K562 (cell line): ENCODE results near the gene ACP4. TPM values are rescaled to one million over a fixed set of nuclear protein-coding genes. Genes with fewer than 3 reads are reported as not detected.

Source experiments
- CBX5 ChIP-seq: IDR thresholded peaks from 2 replicates; pipeline ENCODE4 v1.6.1; 2014; ENCODE audit warnings: low read depth, borderline replicate concordance
- CBX8 ChIP-seq: fragments of 200-600 bp; sonication (generic); IDR thresholded peaks from 2 replicates; pipeline ENCODE4 v1.6.1; 2012; ENCODE audit warnings: borderline replicate concordance, mixed run types, low read depth, mild to moderate bottlenecking, moderate library complexity, mixed read lengths, low read length, control low read depth, inconsistent platforms; ENCODE audit not compliant: poor library complexity, severe bottlenecking; ENCODE audit errors: extremely low read depth
- KAT7 ChIP-seq: sonication (generic); formaldehyde crosslinking; IDR thresholded peaks from 2 replicates; pipeline ENCODE4 v1.8.0; 2022; ENCODE audit warnings: missing genetic modification reagents, mild to moderate bottlenecking, borderline replicate concordance
- SREBF2 ChIP-seq: sonication (generic); formaldehyde crosslinking; IDR thresholded peaks from 2 replicates; pipeline ENCODE4 v1.4.0; 2020; ENCODE audit warnings: mild to moderate bottlenecking, missing genetic modification reagents
- ZNF274 ChIP-seq: IDR thresholded peaks from 2 replicates; pipeline ENCODE4 v1.6.1; 2011; ENCODE audit warnings: low read depth, mild to moderate bottlenecking, low read length, moderate library complexity, borderline replicate concordance
- ZNF830 ChIP-seq: fragments of 250-450 bp; sonication (Bioruptor Pico); IDR thresholded peaks from 2 replicates; pipeline ENCODE4 v1.5.0; 2021; ENCODE audit warnings: mild to moderate bottlenecking
- polyA plus RNA-seq, 8 experiments: library from polyadenylated mRNA; depleted of rRNA in 4 of 8; stranded (reverse) in 5 of 8; unstranded in 3 of 8; fragments of >200 nt; fragmentation: Nextera tagmentation in 2 of 8; fragmentation: Illumina TruSeq in 1 of 8; extraction: Ambion mirVana in 2 of 8; extraction: Trizol in 1 of 8; gene quantifications; 2 replicates each; pipeline versions ENCODE4 v1.2.1 to v1.2.3, GENCODE V29; 2011 to 2014; ENCODE audit warnings: inconsistent platforms in 1 of 8, missing spikeins in 1 of 8
- total RNA-seq, 7 experiments: library from RNA; depleted of rRNA in 6 of 7; stranded (reverse); fragments of >200 nt in 6 of 7; fragmentation: Illumina TruSeq in 2 of 7; extraction: Trizol in 2 of 7; gene quantifications; 2 replicates each; pipeline versions ENCODE4 v1.2.1 to v1.2.3, GENCODE V29; 2011 to 2021; ENCODE audit warnings: low replicate concordance in 1 of 7
- TF ChIP-seq, protein P1 (sequence below): fragments of 250-450 bp; sonication (Bioruptor Pico); IDR thresholded peaks from 2 replicates; pipeline ENCODE4 v1.5.0; 2021; ENCODE audit warnings: mild to moderate bottlenecking, borderline replicate concordance
- TF ChIP-seq, protein P2 (sequence below), 2 experiments: fragments of 450-650 bp in 1 of 2; sonication (generic) in 1 of 2; formaldehyde crosslinking in 1 of 2; IDR thresholded peaks; 2 replicates each; pipeline versions ENCODE4 v1.7.1 to v1.9.0; 2016 to 2022; ENCODE audit warnings: inconsistent platforms in 1 of 2, mild to moderate bottlenecking in 1 of 2, missing genetic modification reagents in 1 of 2
- TF ChIP-seq, protein P3 (sequence below): IDR thresholded peaks from 2 replicates; pipeline ENCODE4 v1.6.1; 2011; ENCODE audit warnings: borderline replicate concordance, low read depth, mild to moderate bottlenecking, moderate library complexity, low read length; ENCODE audit not compliant: insufficient read depth, poor library complexity, severe bottlenecking
- TF ChIP-seq, protein P4 (sequence below): fragments of 250-450 bp; sonication (Bioruptor Pico); IDR thresholded peaks from 2 replicates; pipeline ENCODE4 v1.8.0; 2022; ENCODE audit warnings: moderate library complexity, mild to moderate bottlenecking, inconsistent platforms

ACP4 gene
- total and polyA plus RNA-seq, 9 of the 15 experiments (the other 6 are each of a cell fraction or from before 2014, with no cell fraction given): not detected

DNA sequence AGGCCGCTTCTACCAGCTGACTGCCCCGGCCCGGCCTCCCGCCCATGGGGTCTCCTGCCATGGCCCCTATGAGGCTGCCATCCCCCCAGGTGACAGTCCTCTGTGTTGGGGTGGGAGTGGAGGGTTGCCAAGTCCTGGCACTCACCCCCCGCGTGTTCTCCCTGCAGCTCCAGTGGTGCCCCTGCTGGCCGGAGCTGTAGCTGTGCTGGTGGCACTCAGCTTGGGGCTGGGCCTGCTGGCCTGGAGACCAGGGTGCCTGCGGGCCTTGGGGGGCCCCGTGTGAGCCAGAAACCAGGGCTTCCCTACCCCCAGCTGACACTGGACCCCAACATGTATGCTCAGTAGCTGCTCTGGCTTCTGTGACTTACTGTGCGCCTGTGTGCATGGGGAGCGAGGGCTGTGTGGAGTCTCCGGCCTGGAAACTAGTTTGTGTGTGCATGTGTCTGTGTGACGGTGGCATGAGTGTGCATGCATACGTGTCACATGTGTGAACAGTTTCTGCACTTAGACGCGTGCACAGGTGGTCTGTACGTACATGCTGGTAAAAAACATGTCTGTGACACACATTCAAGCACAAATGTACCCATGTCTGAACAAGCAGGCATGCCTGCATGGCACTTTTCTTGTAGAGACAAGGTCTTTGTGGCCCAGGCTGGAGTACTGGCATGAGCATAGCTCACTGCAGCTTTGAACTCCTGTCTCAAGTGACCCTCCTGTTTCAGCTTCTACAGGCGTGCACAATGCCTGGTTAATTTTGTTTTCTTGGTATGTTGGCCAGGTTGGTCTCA is 4.9 kb downstream of the ACP4 start (continued):
- TF ChIP-seq ZNF274: no peak
- TF ChIP-seq, protein P1, sequence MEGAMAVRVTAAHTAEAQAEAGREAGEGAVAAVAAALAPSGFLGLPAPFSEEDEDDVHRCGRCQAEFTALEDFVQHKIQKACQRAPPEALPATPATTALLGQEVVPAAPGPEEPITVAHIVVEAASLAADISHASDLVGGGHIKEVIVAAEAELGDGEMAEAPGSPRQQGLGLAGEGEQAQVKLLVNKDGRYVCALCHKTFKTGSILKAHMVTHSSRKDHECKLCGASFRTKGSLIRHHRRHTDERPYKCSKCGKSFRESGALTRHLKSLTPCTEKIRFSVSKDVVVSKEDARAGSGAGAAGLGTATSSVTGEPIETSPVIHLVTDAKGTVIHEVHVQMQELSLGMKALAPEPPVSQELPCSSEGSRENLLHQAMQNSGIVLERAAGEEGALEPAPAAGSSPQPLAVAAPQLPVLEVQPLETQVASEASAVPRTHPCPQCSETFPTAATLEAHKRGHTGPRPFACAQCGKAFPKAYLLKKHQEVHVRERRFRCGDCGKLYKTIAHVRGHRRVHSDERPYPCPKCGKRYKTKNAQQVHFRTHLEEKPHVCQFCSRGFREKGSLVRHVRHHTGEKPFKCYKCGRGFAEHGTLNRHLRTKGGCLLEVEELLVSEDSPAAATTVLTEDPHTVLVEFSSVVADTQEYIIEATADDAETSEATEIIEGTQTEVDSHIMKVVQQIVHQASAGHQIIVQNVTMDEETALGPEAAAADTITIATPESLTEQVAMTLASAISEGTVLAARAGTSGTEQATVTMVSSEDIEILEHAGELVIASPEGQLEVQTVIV: no peak
- 0 out of 2 replicates have a peak, but pooled peaks have one; percentile 20 for TF ChIP-seq KAT7 (CRISPR knock-in tag)
- TF ChIP-seq, protein P2, sequence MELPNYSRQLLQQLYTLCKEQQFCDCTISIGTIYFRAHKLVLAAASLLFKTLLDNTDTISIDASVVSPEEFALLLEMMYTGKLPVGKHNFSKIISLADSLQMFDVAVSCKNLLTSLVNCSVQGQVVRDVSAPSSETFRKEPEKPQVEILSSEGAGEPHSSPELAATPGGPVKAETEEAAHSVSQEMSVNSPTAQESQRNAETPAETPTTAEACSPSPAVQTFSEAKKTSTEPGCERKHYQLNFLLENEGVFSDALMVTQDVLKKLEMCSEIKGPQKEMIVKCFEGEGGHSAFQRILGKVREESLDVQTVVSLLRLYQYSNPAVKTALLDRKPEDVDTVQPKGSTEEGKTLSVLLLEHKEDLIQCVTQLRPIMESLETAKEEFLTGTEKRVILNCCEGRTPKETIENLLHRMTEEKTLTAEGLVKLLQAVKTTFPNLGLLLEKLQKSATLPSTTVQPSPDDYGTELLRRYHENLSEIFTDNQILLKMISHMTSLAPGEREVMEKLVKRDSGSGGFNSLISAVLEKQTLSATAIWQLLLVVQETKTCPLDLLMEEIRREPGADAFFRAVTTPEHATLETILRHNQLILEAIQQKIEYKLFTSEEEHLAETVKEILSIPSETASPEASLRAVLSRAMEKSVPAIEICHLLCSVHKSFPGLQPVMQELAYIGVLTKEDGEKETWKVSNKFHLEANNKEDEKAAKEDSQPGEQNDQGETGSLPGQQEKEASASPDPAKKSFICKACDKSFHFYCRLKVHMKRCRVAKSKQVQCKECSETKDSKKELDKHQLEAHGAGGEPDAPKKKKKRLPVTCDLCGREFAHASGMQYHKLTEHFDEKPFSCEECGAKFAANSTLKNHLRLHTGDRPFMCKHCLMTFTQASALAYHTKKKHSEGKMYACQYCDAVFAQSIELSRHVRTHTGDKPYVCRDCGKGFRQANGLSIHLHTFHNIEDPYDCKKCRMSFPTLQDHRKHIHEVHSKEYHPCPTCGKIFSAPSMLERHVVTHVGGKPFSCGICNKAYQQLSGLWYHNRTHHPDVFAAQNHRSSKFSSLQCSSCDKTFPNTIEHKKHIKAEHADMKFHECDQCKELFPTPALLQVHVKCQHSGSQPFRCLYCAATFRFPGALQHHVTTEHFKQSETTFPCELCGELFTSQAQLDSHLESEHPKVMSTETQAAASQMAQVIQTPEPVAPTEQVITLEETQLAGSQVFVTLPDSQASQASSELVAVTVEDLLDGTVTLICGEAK (IDR thresholded peaks at IDR 0.05): no peak
- TF ChIP-seq, protein P2 (CRISPR knock-in tag; IDR thresholded peaks at IDR 0.05): 0 out of 2 replicates have a peak, but pooled peaks have one; percentile 7
- no peak for TF ChIP-seq SREBF2 (CRISPR knock-in tag)
- TF ChIP-seq, protein P3, sequence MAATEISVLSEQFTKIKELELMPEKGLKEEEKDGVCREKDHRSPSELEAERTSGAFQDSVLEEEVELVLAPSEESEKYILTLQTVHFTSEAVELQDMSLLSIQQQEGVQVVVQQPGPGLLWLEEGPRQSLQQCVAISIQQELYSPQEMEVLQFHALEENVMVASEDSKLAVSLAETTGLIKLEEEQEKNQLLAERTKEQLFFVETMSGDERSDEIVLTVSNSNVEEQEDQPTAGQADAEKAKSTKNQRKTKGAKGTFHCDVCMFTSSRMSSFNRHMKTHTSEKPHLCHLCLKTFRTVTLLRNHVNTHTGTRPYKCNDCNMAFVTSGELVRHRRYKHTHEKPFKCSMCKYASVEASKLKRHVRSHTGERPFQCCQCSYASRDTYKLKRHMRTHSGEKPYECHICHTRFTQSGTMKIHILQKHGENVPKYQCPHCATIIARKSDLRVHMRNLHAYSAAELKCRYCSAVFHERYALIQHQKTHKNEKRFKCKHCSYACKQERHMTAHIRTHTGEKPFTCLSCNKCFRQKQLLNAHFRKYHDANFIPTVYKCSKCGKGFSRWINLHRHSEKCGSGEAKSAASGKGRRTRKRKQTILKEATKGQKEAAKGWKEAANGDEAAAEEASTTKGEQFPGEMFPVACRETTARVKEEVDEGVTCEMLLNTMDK: peak; percentile 60
- no peak for TF ChIP-seq CBX8
- TF ChIP-seq CBX5: no peak
- TF ChIP-seq, protein P4, sequence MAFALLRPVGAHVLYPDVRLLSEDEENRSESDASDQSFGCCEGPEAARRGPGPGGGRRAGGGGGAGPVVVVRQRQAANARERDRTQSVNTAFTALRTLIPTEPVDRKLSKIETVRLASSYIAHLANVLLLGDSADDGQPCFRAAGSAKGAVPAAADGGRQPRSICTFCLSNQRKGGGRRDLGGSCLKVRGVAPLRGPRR: no peak
- 0 out of 2 replicates have a peak, but pooled peaks have one; percentile 18 for TF ChIP-seq ZNF830 (CRISPR knock-in tag)
